NCI-H1694 treated with DMSO at 0.1 percent for 48 hours (cell line): Measurements from ENCODE around the gene ALOX12B.
"Not testable (repeated sequence)": the region's sequence is repeated elsewhere in the genome, so short reads cannot be mapped to it uniquely, and the experiment has no call there.

Source experiments
- DNase-seq: peaks from one replicate; lab custom pipeline; 2025; lab: John Stamatoyannopoulos, UW

The ALOX12B gene

GRCh38 chr17:8118769-8119580, 31.5 kb upstream of the ALOX12B start:
- peak; percentile 95 for DNase-seq

GRCh38 chr17:8117980-8118768, 30.7 kb upstream of the ALOX12B start, which contains the start of gene ALOXE3:
Gene ALOXE3 (minus strand): TSS chr17:8118514. CDS start chr17:8117990, 524 bp downstream.
- peak; percentile 16 for DNase-seq

- DNase-seq = no peak
Observed at GRCh38 chr17:8117367-8117979, 30.0 kb upstream of the ALOX12B start.

GRCh38 chr17:8116776-8117175, 29.3 kb upstream of the ALOX12B start:
- no peak for DNase-seq

GRCh38 chr17:8110907-8111306, 23.4 kb upstream of the ALOX12B start:
- no peak for DNase-seq

- DNase-seq = no peak
Observed at GRCh38 chr17:8110456-8110804, 22.9 kb upstream of the ALOX12B start.

GRCh38 chr17:8109661-8110455, 22.3 kb upstream of the ALOX12B start:
- peak; percentile 51 for DNase-seq

GRCh38 chr17:8108972-8109660, 21.6 kb upstream of the ALOX12B start:
- DNase-seq = no peak

GRCh38 chr17:8106980-8107379, 19.5 kb upstream of the ALOX12B start:
- not testable (repeated sequence) for DNase-seq

GRCh38 chr17:8105957-8106398, 18.5 kb upstream of the ALOX12B start:
- DNase-seq = no peak

- DNase-seq = no peak
Observed at GRCh38 chr17:8104911-8105310, 17.4 kb upstream of the ALOX12B start.

- no peak for DNase-seq
Observed at GRCh38 chr17:8103549-8103948, 16.0 kb upstream of the ALOX12B start.

GRCh38 chr17:8101721-8102120, 14.2 kb upstream of the ALOX12B start:
- DNase-seq = no peak

- no peak for DNase-seq
Observed at GRCh38 chr17:8100763-8101162, 13.2 kb upstream of the ALOX12B start.

GRCh38 chr17:8100111-8100510, 12.6 kb upstream of the ALOX12B start:
- DNase-seq = no peak

GRCh38 chr17:8096541-8096940, 9.0 kb upstream of the ALOX12B start:
- DNase-seq = no peak

GRCh38 chr17:8095361-8095760, 7.8 kb upstream of the ALOX12B start:
- DNase-seq = no peak

GRCh38 chr17:8091033-8091687, 3.6 kb upstream of the ALOX12B start:
- DNase-seq = no peak

- no peak for DNase-seq
Observed at GRCh38 chr17:8089728-8090127, 2.2 kb upstream of the ALOX12B start.

- DNase-seq = no peak
Observed at GRCh38 chr17:8087952-8088230, 375 bp upstream of the ALOX12B start.

- DNase-seq = no peak
Observed at GRCh38 chr17:8084250-8084649, 3.3 kb downstream of the ALOX12B start.
